LNCAP (cell line): Measurements from ENCODE around the gene GCK.

Source experiments
- TF ChIP-seq, protein P1 (sequence below): fragments of 450-650 bp; IDR thresholded peaks from 2 replicates; pipeline ENCODE4 v1.5.1; 2017; ENCODE audit warnings: mild to moderate bottlenecking

The GCK gene

DNA sequence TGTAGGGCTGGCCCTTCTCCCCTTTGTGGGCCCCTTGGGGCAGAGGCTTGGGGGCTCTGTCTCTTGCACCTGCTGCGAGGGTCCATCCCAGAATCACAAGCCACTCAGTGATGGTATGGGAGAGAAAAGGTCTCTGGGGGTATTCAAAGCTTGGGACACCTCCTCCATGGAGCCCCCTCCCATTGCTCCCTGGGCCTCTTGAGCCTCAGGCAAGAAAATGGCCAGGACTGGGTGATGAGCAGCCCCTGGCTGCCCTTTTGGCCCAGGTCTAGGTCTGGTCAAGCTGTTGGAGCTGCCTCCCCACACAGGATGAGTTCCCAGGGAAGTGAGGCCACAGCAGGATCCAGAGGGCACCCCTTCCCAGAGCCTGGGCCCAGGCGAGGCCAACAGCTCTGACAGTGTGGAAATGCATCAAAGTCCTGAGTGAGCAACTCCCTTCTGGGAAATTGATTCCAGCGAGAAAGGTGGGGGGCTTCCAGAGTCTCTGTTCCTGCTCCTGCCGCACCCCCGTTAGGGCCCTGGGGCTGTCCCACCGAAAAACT is 44.7 kb downstream of the GCK start:
- TF ChIP-seq, protein P1, sequence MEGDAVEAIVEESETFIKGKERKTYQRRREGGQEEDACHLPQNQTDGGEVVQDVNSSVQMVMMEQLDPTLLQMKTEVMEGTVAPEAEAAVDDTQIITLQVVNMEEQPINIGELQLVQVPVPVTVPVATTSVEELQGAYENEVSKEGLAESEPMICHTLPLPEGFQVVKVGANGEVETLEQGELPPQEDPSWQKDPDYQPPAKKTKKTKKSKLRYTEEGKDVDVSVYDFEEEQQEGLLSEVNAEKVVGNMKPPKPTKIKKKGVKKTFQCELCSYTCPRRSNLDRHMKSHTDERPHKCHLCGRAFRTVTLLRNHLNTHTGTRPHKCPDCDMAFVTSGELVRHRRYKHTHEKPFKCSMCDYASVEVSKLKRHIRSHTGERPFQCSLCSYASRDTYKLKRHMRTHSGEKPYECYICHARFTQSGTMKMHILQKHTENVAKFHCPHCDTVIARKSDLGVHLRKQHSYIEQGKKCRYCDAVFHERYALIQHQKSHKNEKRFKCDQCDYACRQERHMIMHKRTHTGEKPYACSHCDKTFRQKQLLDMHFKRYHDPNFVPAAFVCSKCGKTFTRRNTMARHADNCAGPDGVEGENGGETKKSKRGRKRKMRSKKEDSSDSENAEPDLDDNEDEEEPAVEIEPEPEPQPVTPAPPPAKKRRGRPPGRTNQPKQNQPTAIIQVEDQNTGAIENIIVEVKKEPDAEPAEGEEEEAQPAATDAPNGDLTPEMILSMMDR: no peak

GRCh38 chr7:44143646-44144250 is 45.5 kb downstream of the GCK start:
- TF ChIP-seq, protein P1: no peak

DNA sequence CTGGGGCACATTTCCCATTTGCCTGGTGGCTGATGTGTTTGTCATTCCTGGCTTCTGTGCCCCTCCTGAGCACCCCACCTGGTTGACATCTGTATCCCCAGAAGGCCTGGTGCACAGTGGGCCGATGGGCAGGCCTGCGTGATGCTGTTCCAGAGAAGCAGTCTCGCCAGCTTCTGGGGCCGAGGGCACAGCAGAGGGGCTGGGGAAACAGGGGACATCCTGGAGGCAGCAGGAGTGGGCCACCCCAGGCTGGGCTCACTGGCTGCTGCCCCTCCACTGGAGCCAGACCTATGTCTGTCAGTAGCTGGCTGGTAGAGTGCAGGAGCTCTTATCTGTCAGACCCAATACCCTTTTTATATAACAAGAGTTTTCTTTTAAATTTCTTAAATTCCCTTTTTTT is 47.2 kb downstream of the GCK start:
- TF ChIP-seq, protein P1: no peak

- TF ChIP-seq, protein P1: no peak
Measured at GRCh38 chr7:44141221-44141850, 47.9 kb downstream of the GCK start, which contains the start of gene MYL7. Gene MYL7 (minus strand): TSS chr7:44141332. CDS start chr7:44141305, 27 bp downstream.

DNA sequence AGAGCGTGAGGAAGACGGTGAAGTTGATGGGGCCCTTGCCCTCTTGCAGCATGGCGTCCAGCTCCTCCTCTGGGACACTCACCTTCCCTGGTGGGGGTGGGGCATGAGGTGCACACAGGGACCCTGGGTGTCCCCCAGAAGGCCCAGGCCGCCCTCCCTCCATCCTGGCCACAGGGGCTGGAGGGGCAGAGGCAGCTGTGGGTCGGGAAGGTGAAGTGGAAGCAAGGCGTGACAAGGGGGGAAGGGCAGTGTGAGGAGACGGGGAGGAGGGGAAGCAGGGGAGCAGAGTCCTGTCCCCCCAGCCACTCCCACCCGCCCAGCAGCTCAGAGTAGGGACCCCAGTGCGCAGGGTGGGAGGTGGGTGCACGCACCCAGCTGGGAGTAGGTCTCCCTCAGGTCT is 48.9 kb downstream of the GCK start:
- TF ChIP-seq, protein P1: no peak

DNA sequence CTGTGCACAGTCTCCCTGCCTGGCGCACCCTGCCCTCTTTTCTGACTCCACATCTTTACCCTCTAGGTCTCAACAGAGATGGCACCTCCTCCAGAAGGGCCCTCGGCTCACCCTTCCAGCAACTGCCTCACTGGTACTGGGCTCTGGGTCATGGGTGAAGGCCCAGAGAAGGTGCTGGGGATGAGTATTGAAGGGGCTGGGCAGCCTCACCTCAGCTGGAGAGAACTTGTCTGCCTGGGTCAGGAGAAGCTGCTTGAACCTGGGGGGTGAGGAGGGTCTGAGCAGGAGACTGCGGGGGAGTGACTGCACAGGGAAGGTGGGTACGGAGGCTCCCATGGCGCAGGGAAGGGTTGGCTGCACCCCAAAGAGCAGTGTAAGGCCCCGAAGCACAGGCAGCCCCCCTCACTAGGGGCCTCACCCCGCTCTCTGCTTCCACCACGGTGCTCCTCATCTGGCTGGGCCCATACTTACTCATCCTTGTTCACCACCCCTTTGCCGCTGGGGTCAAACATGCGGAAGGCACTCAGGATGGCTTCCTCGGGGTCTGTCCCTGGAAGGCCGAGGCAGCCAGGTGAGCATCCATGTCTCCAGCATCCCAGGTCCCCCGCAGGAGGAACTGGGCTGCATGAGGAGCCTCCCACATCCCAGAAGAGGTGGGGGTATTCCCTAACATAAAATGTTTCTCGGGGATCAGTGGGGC is 49.8 kb downstream of the GCK start:
- TF ChIP-seq, protein P1: no peak

DNA sequence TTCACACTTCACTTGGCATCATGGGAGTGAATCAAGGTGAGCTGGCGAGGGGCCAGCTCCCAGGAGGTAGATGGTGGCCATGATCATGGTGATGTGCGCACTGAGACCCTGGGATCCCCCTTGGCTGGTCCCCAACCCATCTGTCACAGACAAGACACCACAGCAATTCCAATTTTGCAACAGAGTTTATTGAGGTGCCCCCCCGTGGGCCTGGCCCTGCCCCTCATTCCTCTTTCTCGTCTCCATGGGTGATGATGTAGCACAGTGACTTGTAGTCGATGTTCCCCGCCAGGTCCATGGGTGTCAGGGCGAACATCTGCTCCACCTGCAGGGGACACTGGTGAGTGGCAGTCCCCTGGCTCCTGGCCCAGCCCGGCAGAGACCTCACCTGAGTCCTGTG is 50.5 kb downstream of the GCK start:
- TF ChIP-seq, protein P1: no peak
